ENCODE data around the gene DLGAP3.
A peak's percentile ranks its signal among the peaks of the same experiment; 100 is the strongest.

Gene DLGAP3

GRCh38 chr1:34865981-34866761 lies 63.3 kb downstream of the DLGAP3 start:
- peak; percentile 82 to 91 (median 88) for DNase-seq

- no peak for DNase-seq
Observed at GRCh38 chr1:34865573-34865972, 63.9 kb downstream of the DLGAP3 start.

GRCh38 chr1:34864759-34865158 lies 64.7 kb downstream of the DLGAP3 start:
- DNase-seq, result no peak

GRCh38 chr1:34863501-34863900 lies 65.9 kb downstream of the DLGAP3 start:
- peak in 1 of 5 experiments; percentile 65 for DNase-seq

GRCh38 chr1:34859446-34860200 lies 69.8 kb downstream of the DLGAP3 start, which contains the start of gene SMIM12:
Gene SMIM12, minus strand, starts transcription at chr1:34859749. Its CDS starts 3,772 bp downstream, at chr1:34855977.
- DNase-seq, result peak; percentile 72 to 94 (median 81)

- DNase-seq, result peak in 4 of 5 experiments; percentile 12 to 41 (median 24)
Observed at GRCh38 chr1:34858901-34859445, 70.5 kb downstream of the DLGAP3 start.

GRCh38 chr1:34856697-34857096 lies 72.8 kb downstream of the DLGAP3 start:
- DNase-seq, result no peak

- DNase-seq, result peak; percentile 60 to 94 (median 81)
Observed at GRCh38 chr1:34852677-34853217, 76.7 kb downstream of the DLGAP3 start.

GRCh38 chr1:34851431-34852105 lies 77.9 kb downstream of the DLGAP3 start:
- DNase-seq, result no peak

- no peak for DNase-seq
Observed at GRCh38 chr1:34850382-34850781, 79.1 kb downstream of the DLGAP3 start.

GRCh38 chr1:34847094-34847493 lies 82.4 kb downstream of the DLGAP3 start:
- DNase-seq, result no peak

- no peak for DNase-seq
Observed at GRCh38 chr1:34846265-34846664, 83.2 kb downstream of the DLGAP3 start.

- no peak for DNase-seq
Observed at GRCh38 chr1:34845131-34845901, 84.1 kb downstream of the DLGAP3 start.

GRCh38 chr1:34844252-34844634 lies 85.2 kb downstream of the DLGAP3 start:
- no peak for DNase-seq

- no peak for DNase-seq
Observed at GRCh38 chr1:34843392-34844251, 85.8 kb downstream of the DLGAP3 start.

- no peak for DNase-seq
Observed at GRCh38 chr1:34842952-34843371, 86.5 kb downstream of the DLGAP3 start.

GRCh38 chr1:34842073-34842472 lies 87.4 kb downstream of the DLGAP3 start:
- no peak for DNase-seq

GRCh38 chr1:34840426-34840825 lies 89.0 kb downstream of the DLGAP3 start:
- DNase-seq, result no peak

GRCh38 chr1:34839526-34840305 lies 89.7 kb downstream of the DLGAP3 start:
- no peak for DNase-seq

- DNase-seq, result no peak
Observed at GRCh38 chr1:34833711-34834110, 95.7 kb downstream of the DLGAP3 start.

Data from T-helper 2 cell (primary cell).